ENCODE data around the gene PKHD1. TPM values are rescaled to one million over a fixed set of nuclear protein-coding genes. Genes with fewer than 3 reads are reported as not detected.

The PKHD1 gene
- total RNA-seq, 1 experiment from 2014 or later, result 0.09 TPM

- no CpG with 5 or more reads among the region's 1 CpG for WGBS (ENCODE audit: extremely low coverage, insufficient read length, low lambda C conversion rate)
- H2BK15ac ChIP-seq (ENCODE audit: low read depth, low read length), result no peak overlapping the region
- H3K4me1 Mint-ChIP-seq, result peaks cover 33 to 38% of the 10 kb centered on the region in 2 experiments
Observed at GRCh38 chr6:51813904-51814303, 273.5 kb downstream of the PKHD1 start.

More at GRCh38 chr6:51813904-51814303, 273.5 kb downstream of the PKHD1 start:
- Histone ChIP-seq H3K4me2 (ENCODE audit: insufficient read depth, insufficient read length, low read length) (no peak overlapping the region), H3K27me3 (ENCODE audit: insufficient read depth, low read length) (no peaks in the 10 kb centered on the region), H2BK120ac (ENCODE audit: low read depth, low read length, poor library complexity, severe bottlenecking) (no peak overlapping the region), H4K91ac (ENCODE audit: insufficient read length, low read depth, low read length) (no peak overlapping the region), H4K5ac (ENCODE audit: insufficient read length, low read depth, low read length) (no peak overlapping the region), H2BK12ac (ENCODE audit: insufficient read length, low read depth, low read length) (no peak overlapping the region), H3K18ac (ENCODE audit: insufficient read length, low read depth, low read length) (no peak overlapping the region), H3K23me2 (ENCODE audit: insufficient read length, low read depth, low read length, poor library complexity, severe bottlenecking) (no peaks in the 10 kb centered on the region), H4K8ac (replicated peaks; ENCODE audit: insufficient read length, low read depth, low read length) (no peak overlapping the region), H2AFZ (ENCODE audit: low read length) (no peak overlapping the region), H3K79me2 (ENCODE audit: insufficient read depth, low read length) (no peaks in the 10 kb centered on the region), H3K9ac (ENCODE audit: extremely low read depth, insufficient read length, low read length) (no peak overlapping the region), H2BK20ac (ENCODE audit: low read depth, low read length, poor library complexity, severe bottlenecking) (no peak overlapping the region), H4K20me1 (ENCODE audit: control insufficient read depth, insufficient read depth, insufficient read length) (no peaks in the 10 kb centered on the region), H3K4me1 (ENCODE audit: insufficient read depth, low read length) (peaks cover 8% of the 10 kb centered on the region; the same call in 1 of the 2 replicates), H3K27ac (ENCODE audit: insufficient read length, low read depth, low read length) (no peak overlapping the region), H3K56ac (ENCODE audit: insufficient read length, low read depth, low read length) (no peak overlapping the region), H3K14ac (ENCODE audit: insufficient read depth, low read length) (no peak overlapping the region), H3K79me1 (ENCODE audit: insufficient read depth, low read depth, low read length, poor library complexity, severe bottlenecking) (no peaks in the 10 kb centered on the region), H3K23ac (ENCODE audit: insufficient read length, low read depth, low read length) (no peak overlapping the region), H2BK5ac (ENCODE audit: insufficient read length, low read length) (no peak overlapping the region), H3T11ph (ENCODE audit: low read length) (no peak overlapping the region), H3K4ac (ENCODE audit: low read depth, low read length) (no peak overlapping the region), H3K9me3 (ENCODE audit: control insufficient read depth, low read depth, low read length) (no peaks in the 10 kb centered on the region), H2AK5ac (ENCODE audit: insufficient read length, low read length) (no peak overlapping the region)
- H3K27ac Mint-ChIP-seq, result peak overlapping the region in 2 of 3 experiments; percentile 77 to 88; a peak in 4 of 7 replicates
- peaks cover 11% of the 10 kb centered on the region for H3K27me3 Mint-ChIP-seq (ENCODE audit: low read depth)
- peaks cover 0 to 7% (median 6%) of the 10 kb centered on the region in 3 experiments; a peak in 5 of 7 replicates for H3K36me3 Mint-ChIP-seq (ENCODE audit: insufficient read depth in 1 of 3, low read depth in 3 of 3)
- H3K9me3 Mint-ChIP-seq, result peaks cover 3 to 15% of the 10 kb centered on the region in 2 experiments; a peak in 4 of 5 replicates
- TF ChIP-seq, protein P1, sequence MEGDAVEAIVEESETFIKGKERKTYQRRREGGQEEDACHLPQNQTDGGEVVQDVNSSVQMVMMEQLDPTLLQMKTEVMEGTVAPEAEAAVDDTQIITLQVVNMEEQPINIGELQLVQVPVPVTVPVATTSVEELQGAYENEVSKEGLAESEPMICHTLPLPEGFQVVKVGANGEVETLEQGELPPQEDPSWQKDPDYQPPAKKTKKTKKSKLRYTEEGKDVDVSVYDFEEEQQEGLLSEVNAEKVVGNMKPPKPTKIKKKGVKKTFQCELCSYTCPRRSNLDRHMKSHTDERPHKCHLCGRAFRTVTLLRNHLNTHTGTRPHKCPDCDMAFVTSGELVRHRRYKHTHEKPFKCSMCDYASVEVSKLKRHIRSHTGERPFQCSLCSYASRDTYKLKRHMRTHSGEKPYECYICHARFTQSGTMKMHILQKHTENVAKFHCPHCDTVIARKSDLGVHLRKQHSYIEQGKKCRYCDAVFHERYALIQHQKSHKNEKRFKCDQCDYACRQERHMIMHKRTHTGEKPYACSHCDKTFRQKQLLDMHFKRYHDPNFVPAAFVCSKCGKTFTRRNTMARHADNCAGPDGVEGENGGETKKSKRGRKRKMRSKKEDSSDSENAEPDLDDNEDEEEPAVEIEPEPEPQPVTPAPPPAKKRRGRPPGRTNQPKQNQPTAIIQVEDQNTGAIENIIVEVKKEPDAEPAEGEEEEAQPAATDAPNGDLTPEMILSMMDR (conservative IDR thresholded peaks at IDR 0.05), result no peak
- no peak for DNase-seq
- no peak overlapping the region for H3K4me3 Mint-ChIP-seq
